ENCODE data around the gene GRM8.

GRCh38 chr7:126755381-126755780 is 497.4 kb downstream of the GRM8 start:
- TF ChIP-seq TAF1 (IDR thresholded peaks at IDR 0.05; ENCODE audit: borderline replicate concordance, low read depth, low read length) (no peak), POLR2A (IDR thresholded peaks at IDR 0.05; ENCODE audit: low read depth, low read length) (no peak)

All from GM12892 (cell line).